Nephron progenitor cell (in vitro differentiated cells): ENCODE results near the gene ZBTB7C.
"Not testable (repeated sequence)": the region's sequence is repeated elsewhere in the genome, so short reads cannot be mapped to it uniquely, and the experiment has no call there.

ENCODE experiments used
- DNase-seq: peaks from one replicate; pipeline ENCODE4 v3.0.0; 2021
- H3K27ac Mint-ChIP-seq: 2 replicates; pipeline ENCODE4 v1.8.0; 2021; ENCODE audit warnings: mild to moderate bottlenecking, moderate library complexity, mixed read lengths
- H3K27me3 Mint-ChIP-seq: 2 replicates; pipeline ENCODE4 v1.8.0; 2021; ENCODE audit warnings: mild to moderate bottlenecking, low read depth, mixed read lengths; ENCODE audit not compliant: poor library complexity
- H3K36me3 Mint-ChIP-seq: 2 replicates; pipeline ENCODE4 v1.8.0; 2021; ENCODE audit warnings: low read depth, mixed read lengths
- H3K4me1 Mint-ChIP-seq: 2 replicates; pipeline ENCODE4 v1.8.0; 2021; ENCODE audit warnings: mixed read lengths
- H3K4me3 Mint-ChIP-seq: 2 replicates; pipeline ENCODE4 v1.8.0; 2021; ENCODE audit warnings: mild to moderate bottlenecking, moderate library complexity, mixed read lengths
- H3K9me3 Mint-ChIP-seq: 2 replicates; pipeline ENCODE4 v1.8.0; 2021; ENCODE audit warnings: mild to moderate bottlenecking, moderate library complexity, mixed read lengths
- TF ChIP-seq, protein P1 (sequence below): fragments of 200-600 bp; sonication (generic); IDR thresholded peaks from 2 replicates; pipeline ENCODE4 v1.5.0; 2021; ENCODE audit warnings: antibody characterized with exemption

Gene ZBTB7C

DNA sequence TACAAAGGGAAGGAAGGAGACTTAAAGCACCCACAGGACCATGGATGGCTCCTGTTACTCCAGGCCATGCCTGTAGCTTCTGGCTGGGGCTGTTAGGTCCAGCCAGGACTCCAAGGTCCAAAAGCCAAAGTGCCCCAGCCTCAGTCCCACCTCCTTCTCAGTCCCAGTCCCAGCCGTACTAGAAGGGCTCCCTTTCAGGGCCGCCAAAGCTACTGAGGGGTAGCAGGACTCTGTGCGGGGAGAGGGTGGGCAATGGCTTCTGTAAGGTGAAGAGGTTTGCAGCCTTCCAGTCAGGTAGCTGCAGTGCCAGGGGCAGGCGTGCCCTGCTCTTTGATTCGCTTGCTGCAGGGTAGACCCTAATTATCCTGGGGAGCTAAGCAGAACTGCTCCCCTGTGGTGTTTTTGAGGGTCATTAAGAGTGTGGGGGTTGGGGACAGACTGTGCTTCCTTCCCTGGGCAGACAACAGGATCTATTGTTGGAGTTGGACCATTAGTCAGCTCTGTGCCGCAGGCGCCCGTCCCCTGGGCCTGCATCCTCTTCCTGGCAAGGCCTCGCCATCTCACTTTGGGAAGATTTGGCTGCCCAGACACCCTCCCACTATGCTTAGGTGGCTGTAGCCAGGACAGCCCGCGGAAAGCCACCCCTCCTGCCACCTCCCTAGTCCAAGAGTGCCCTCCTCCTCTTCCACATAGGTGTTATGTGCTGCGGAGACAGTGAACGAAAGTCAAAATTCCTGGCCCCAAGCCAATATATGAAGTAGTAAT, 118.8 kb downstream of the ZBTB7C start:
- H3K4me3 Mint-ChIP-seq = no peak overlapping the region
- no peak overlapping the region for H3K27ac Mint-ChIP-seq
- peaks cover 28% of the 10 kb centered on the region for H3K4me1 Mint-ChIP-seq
- H3K36me3 Mint-ChIP-seq = no peaks in the 10 kb centered on the region
- peaks cover 8% of the 10 kb centered on the region for H3K27me3 Mint-ChIP-seq
- no peak for DNase-seq
- H3K9me3 Mint-ChIP-seq = peaks cover 2% of the 10 kb centered on the region
- TF ChIP-seq, protein P1, sequence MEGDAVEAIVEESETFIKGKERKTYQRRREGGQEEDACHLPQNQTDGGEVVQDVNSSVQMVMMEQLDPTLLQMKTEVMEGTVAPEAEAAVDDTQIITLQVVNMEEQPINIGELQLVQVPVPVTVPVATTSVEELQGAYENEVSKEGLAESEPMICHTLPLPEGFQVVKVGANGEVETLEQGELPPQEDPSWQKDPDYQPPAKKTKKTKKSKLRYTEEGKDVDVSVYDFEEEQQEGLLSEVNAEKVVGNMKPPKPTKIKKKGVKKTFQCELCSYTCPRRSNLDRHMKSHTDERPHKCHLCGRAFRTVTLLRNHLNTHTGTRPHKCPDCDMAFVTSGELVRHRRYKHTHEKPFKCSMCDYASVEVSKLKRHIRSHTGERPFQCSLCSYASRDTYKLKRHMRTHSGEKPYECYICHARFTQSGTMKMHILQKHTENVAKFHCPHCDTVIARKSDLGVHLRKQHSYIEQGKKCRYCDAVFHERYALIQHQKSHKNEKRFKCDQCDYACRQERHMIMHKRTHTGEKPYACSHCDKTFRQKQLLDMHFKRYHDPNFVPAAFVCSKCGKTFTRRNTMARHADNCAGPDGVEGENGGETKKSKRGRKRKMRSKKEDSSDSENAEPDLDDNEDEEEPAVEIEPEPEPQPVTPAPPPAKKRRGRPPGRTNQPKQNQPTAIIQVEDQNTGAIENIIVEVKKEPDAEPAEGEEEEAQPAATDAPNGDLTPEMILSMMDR = no peak

- DNase-seq = no peak
- TF ChIP-seq, protein P1 = no peak
- Mint-ChIP-seq H3K4me3 (no peak overlapping the region), H3K36me3 (no peaks in the 10 kb centered on the region), H3K9me3 (peaks cover 6% of the 10 kb centered on the region), H3K27ac (no peak overlapping the region), H3K27me3 (peaks cover 19% of the 10 kb centered on the region), H3K4me1 (no peaks in the 10 kb centered on the region)
Observed at GRCh38 chr18:48284743-48285142, 124.4 kb downstream of the ZBTB7C start.

DNA sequence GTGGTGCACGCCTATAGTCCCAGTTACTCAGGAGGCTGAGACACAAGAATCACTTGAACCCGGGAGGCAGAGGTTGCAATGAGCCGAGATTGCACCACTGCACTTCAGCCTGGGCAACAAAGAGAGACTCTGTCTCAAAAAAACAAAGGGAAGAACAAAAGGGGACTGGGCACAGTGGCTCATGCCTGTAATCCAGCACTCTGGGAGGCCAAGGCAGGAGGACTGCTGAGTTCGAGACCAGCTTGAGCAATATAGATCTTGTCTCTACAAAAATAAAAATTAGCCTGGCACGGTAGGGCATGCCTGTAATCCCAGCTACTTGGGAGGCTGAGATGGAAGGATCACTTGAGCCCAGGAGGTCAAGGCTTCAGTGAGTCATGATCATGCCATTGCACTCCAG, 125.2 kb downstream of the ZBTB7C start:
- not testable (repeated sequence) for H3K27ac Mint-ChIP-seq, H3K4me3 Mint-ChIP-seq

GRCh38 chr18:48281460-48281859, 127.7 kb downstream of the ZBTB7C start:
- Mint-ChIP-seq H3K9me3 (peaks cover 11% of the 10 kb centered on the region), H3K27me3 (peaks cover 19% of the 10 kb centered on the region)
- not testable (repeated sequence) for H3K4me3 Mint-ChIP-seq, H3K27ac Mint-ChIP-seq, H3K4me1 Mint-ChIP-seq, H3K36me3 Mint-ChIP-seq, DNase-seq

More for the DNA sequence above, 125.2 kb downstream of the ZBTB7C start:
- H3K9me3 Mint-ChIP-seq, H3K36me3 Mint-ChIP-seq, H3K4me1 Mint-ChIP-seq, DNase-seq: not testable (repeated sequence)
- H3K27me3 Mint-ChIP-seq = peaks cover 19% of the 10 kb centered on the region

GRCh38 chr18:48279312-48279711, 129.9 kb downstream of the ZBTB7C start:
- no peak overlapping the region for H3K4me3 Mint-ChIP-seq
- H3K27me3 Mint-ChIP-seq = peaks cover 12% of the 10 kb centered on the region
- H3K36me3 Mint-ChIP-seq = no peaks in the 10 kb centered on the region
- no peaks in the 10 kb centered on the region for H3K4me1 Mint-ChIP-seq
- TF ChIP-seq, protein P1 = no peak
- no peak for DNase-seq
- peaks cover 6% of the 10 kb centered on the region for H3K9me3 Mint-ChIP-seq
- no peak overlapping the region for H3K27ac Mint-ChIP-seq

DNA sequence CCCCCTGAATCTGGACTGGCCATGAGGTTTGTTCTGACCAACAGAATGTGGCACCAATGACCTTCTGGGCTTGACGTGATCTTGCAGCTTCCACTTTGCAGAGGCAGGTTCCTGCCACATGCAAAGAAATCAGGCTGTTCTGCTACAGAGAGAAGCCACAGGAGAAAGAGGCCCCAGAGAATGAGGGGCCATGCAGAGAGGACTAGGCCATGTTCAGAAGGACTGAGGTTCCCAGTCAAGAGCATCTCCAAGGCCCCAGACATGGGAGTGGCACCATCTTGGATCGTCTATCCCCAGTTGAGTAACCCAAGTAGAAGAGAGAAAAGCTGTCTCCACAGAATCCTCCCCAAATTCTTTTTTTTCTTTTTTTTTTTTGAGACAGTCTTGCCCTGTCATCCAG, 131.1 kb downstream of the ZBTB7C start:
- peaks cover 3% of the 10 kb centered on the region for H3K27me3 Mint-ChIP-seq
- H3K4me1 Mint-ChIP-seq = no peaks in the 10 kb centered on the region
- no peak for DNase-seq
- H3K9me3 Mint-ChIP-seq = peaks cover 6% of the 10 kb centered on the region
- H3K27ac Mint-ChIP-seq = no peak overlapping the region
- TF ChIP-seq, protein P1 = no peak
- H3K36me3 Mint-ChIP-seq = no peaks in the 10 kb centered on the region
- no peak overlapping the region for H3K4me3 Mint-ChIP-seq

DNA sequence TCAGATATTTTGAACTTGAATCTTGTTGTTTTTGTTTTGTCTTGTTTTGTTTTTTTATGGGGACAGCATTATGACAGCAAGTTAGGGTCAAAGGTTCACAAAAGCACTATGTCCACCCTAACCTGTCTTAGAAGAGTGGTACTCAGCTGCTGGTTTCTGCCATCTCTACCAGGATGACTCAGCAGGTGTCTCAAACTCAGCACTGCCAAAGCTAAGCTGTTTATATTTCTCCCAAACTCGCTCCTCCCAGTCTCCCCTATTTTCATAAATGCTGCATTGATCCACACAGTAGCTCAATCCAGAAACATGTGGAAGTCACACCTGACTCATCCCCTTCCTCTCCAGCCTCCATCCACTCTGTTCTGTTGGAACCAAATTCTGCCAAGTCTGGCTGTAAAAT, 134.9 kb downstream of the ZBTB7C start:
- no peak overlapping the region for H3K27ac Mint-ChIP-seq
- DNase-seq = no peak
- no peaks in the 10 kb centered on the region for H3K36me3 Mint-ChIP-seq
- TF ChIP-seq, protein P1 = no peak
- H3K9me3 Mint-ChIP-seq = peaks cover 6% of the 10 kb centered on the region
- H3K4me3 Mint-ChIP-seq = no peak overlapping the region
- H3K27me3 Mint-ChIP-seq = no peaks in the 10 kb centered on the region
- no peaks in the 10 kb centered on the region for H3K4me1 Mint-ChIP-seq
